ENCODE results near the gene SCRN1.

Gene SCRN1

GRCh38 chr7:29988424-29989256, 961 bp downstream of the SCRN1 start:
- TF ChIP-seq ZFX (IDR thresholded peaks at IDR 0.05) (peak; percentile 85; the same call in 1 of the 2 replicates), CTCF (conservative IDR thresholded peaks at IDR 0.05) (no peak)
- peak overlapping the region; percentile 75 for H3K27ac ChIP-seq

- no peak for TF ChIP-seq CTCF (conservative IDR thresholded peaks at IDR 0.05)
- no peak for TF ChIP-seq ZFX (IDR thresholded peaks at IDR 0.05)
- H3K27ac ChIP-seq: no peak overlapping the region; the same call in 1 of the 2 replicates
Observed at GRCh38 chr7:29987811-29988317, 1.7 kb downstream of the SCRN1 start.

GRCh38 chr7:29987083-29987482, 2.5 kb downstream of the SCRN1 start:
- TF ChIP-seq ZFX (IDR thresholded peaks at IDR 0.05) (no peak), CTCF (conservative IDR thresholded peaks at IDR 0.05) (no peak)
- H3K27ac ChIP-seq: no peak overlapping the region

- no peak for TF ChIP-seq CTCF (conservative IDR thresholded peaks at IDR 0.05)
- no peak for TF ChIP-seq ZFX (IDR thresholded peaks at IDR 0.05)
- no peak overlapping the region for H3K27ac ChIP-seq
Observed at GRCh38 chr7:29980151-29980550, 9.4 kb downstream of the SCRN1 start.

- peak; percentile 20; the same call in 1 of the 2 replicates for TF ChIP-seq CTCF (conservative IDR thresholded peaks at IDR 0.05)
- no peak for TF ChIP-seq ZFX (IDR thresholded peaks at IDR 0.05)
- no peak overlapping the region for H3K27ac ChIP-seq
Observed at GRCh38 chr7:29977886-29978651, 11.5 kb downstream of the SCRN1 start.

DNA sequence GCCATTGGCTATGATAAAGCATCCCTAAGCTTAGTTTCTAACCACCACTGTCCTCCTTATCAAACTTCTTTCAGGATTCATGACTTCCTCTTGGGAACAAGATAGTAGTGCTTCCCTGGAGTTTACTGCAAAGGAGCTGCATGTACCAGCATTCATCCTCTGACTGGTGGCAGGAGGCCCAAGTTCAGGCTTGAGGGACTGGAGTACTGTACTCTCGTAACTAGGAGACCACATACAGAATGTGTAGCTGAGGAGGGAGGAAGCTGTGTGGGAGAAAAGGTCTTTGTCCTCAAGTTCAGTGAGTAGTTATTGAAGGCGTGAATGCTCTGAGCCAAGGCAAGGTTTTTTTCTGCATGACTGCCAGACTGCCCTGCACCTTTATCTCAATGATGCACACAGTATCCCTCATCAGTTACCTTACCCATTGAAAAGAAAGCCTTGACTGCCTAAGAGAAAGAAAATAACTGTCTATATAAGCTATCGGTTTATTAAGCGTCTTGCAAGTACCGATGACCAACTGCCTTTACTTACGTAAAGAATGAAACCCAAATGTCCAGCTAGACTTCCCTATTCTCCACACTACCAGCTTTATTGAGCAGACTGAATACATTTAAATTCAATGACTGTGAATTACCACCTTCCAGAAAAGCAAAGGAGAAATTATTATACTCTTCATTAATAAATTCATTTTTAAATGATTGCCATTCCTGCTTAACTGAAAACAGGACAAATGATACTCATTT, 12.8 kb downstream of the SCRN1 start:
- TF ChIP-seq CTCF (conservative IDR thresholded peaks at IDR 0.05): no peak
- TF ChIP-seq ZFX (IDR thresholded peaks at IDR 0.05): no peak
- H3K27ac ChIP-seq: no peak overlapping the region

Data from C4-2B (cell line).